Measurements from ENCODE around the gene CMTM7. TPM values are rescaled to one million over a fixed set of nuclear protein-coding genes. Genes with fewer than 3 reads are reported as not detected.

The CMTM7 gene
- polyA plus RNA-seq, 1 of the 3 experiments (the other 2 are of a cell fraction) = 50.1 TPM

DNA sequence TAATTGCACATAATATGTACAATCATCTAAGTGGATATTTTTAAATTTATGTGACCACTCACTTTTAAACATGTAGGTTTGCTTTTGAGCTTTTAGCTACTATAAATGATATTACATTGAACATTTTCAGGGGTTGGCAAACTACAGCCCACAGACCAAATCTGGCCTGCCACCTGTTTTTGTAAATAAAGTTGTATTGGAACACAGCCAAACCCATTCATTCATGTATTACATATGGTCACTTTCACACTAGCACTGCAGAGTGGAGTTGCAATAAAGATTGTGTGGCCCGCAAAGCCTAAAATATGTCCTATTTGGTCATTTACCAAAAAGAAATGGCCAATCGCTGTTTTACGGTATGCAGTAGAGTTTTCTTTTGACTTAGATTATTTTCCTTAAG lies 21.2 kb downstream of the CMTM7 start:
- CTCF ChIA-PET = interaction anchor here (1.3 kb wide), 1 partner anchor 12 kb away, joined by 4 read pairs; no protein-coding TSS in a partner anchor

More for the DNA sequence above, 21.2 kb downstream of the CMTM7 start:
- H3F3A ChIP-seq (replicated peaks; ENCODE audit: insufficient read depth) = peaks cover 13% of the 10 kb centered on the region
- no peak overlapping the region for H3K4me3 ChIP-seq (ENCODE audit: low read depth in 2 of 2, low read length in 1 of 2)
- H3K79me2 ChIP-seq (ENCODE audit: insufficient read depth) = peaks cover 28% of the 10 kb centered on the region; the same call in 1 of the 2 replicates
- POLR2A ChIA-PET = no interaction called here
- H3K9ac ChIP-seq = no peak overlapping the region
- no peak overlapping the region for H3K4me2 ChIP-seq
- DNase-seq = no peak
- H3K36me3 ChIP-seq (replicated peaks in 1 of 2; ENCODE audit: control insufficient read depth in 1 of 2, insufficient read depth in 2 of 2, low read length in 1 of 2) = no peaks in the 10 kb centered on the region
- no peaks in the 10 kb centered on the region for H4K20me1 ChIP-seq (ENCODE audit: insufficient read depth)
- 97% methylated on average over 3 of the region's 3 CpGs for WGBS (ENCODE audit: low lambda C conversion rate)
- no peak overlapping the region for H2AFZ ChIP-seq (ENCODE audit: low read depth)
- no peaks in the 10 kb centered on the region for H3K9me2 ChIP-seq
- H3K27me3 ChIP-seq (ENCODE audit: insufficient read depth) = no peaks in the 10 kb centered on the region
- peaks cover 0 to 18% of the 10 kb centered on the region in 2 experiments; a peak in 3 of 4 replicates for H3K4me1 ChIP-seq (ENCODE audit: control insufficient read depth in 1 of 2, insufficient read depth in 2 of 2, low read depth in 1 of 2, low read length in 1 of 2)
- TF ChIP-seq, protein P1, sequence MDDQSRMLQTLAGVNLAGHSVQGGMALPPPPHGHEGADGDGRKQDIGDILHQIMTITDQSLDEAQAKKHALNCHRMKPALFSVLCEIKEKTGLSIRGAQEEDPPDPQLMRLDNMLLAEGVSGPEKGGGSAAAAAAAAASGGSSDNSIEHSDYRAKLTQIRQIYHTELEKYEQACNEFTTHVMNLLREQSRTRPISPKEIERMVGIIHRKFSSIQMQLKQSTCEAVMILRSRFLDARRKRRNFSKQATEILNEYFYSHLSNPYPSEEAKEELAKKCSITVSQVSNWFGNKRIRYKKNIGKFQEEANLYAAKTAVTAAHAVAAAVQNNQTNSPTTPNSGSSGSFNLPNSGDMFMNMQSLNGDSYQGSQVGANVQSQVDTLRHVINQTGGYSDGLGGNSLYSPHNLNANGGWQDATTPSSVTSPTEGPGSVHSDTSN (IDR thresholded peaks at IDR 0.05) = no peak
- TF ChIP-seq YY1 (IDR thresholded peaks at IDR 0.05; ENCODE audit: low read depth) (no peak), RCOR1 (IDR thresholded peaks at IDR 0.05; ENCODE audit: low read length) (no peak), FOSL2 (IDR thresholded peaks at IDR 0.05; ENCODE audit: borderline replicate concordance, low read depth) (no peak), RAD21 (IDR thresholded peaks at IDR 0.05; ENCODE audit: low read length) (no peak), POLR2AphosphoS5 (IDR thresholded peaks at IDR 0.05; ENCODE audit: low read depth, low read length) (no peak), SMC3 (IDR thresholded peaks at IDR 0.05; ENCODE audit: low read depth, low read length) (no peak), MEF2A (IDR thresholded peaks at IDR 0.05; ENCODE audit: borderline replicate concordance, low read depth) (no peak), NRF1 (IDR thresholded peaks at IDR 0.05; ENCODE audit: low read depth, low read length) (no peak), FOXJ3 (CRISPR knock-in tag; IDR thresholded peaks at IDR 0.05) (no peak), NFIC (IDR thresholded peaks at IDR 0.05; ENCODE audit: borderline replicate concordance) (no peak), RXRA (IDR thresholded peaks at IDR 0.05; ENCODE audit: borderline replicate concordance, low read depth) (no peak)
- TF ChIP-seq, protein P2, sequence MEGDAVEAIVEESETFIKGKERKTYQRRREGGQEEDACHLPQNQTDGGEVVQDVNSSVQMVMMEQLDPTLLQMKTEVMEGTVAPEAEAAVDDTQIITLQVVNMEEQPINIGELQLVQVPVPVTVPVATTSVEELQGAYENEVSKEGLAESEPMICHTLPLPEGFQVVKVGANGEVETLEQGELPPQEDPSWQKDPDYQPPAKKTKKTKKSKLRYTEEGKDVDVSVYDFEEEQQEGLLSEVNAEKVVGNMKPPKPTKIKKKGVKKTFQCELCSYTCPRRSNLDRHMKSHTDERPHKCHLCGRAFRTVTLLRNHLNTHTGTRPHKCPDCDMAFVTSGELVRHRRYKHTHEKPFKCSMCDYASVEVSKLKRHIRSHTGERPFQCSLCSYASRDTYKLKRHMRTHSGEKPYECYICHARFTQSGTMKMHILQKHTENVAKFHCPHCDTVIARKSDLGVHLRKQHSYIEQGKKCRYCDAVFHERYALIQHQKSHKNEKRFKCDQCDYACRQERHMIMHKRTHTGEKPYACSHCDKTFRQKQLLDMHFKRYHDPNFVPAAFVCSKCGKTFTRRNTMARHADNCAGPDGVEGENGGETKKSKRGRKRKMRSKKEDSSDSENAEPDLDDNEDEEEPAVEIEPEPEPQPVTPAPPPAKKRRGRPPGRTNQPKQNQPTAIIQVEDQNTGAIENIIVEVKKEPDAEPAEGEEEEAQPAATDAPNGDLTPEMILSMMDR (IDR thresholded peaks at IDR 0.05) = no peak
- TF ChIP-seq, protein P3, sequence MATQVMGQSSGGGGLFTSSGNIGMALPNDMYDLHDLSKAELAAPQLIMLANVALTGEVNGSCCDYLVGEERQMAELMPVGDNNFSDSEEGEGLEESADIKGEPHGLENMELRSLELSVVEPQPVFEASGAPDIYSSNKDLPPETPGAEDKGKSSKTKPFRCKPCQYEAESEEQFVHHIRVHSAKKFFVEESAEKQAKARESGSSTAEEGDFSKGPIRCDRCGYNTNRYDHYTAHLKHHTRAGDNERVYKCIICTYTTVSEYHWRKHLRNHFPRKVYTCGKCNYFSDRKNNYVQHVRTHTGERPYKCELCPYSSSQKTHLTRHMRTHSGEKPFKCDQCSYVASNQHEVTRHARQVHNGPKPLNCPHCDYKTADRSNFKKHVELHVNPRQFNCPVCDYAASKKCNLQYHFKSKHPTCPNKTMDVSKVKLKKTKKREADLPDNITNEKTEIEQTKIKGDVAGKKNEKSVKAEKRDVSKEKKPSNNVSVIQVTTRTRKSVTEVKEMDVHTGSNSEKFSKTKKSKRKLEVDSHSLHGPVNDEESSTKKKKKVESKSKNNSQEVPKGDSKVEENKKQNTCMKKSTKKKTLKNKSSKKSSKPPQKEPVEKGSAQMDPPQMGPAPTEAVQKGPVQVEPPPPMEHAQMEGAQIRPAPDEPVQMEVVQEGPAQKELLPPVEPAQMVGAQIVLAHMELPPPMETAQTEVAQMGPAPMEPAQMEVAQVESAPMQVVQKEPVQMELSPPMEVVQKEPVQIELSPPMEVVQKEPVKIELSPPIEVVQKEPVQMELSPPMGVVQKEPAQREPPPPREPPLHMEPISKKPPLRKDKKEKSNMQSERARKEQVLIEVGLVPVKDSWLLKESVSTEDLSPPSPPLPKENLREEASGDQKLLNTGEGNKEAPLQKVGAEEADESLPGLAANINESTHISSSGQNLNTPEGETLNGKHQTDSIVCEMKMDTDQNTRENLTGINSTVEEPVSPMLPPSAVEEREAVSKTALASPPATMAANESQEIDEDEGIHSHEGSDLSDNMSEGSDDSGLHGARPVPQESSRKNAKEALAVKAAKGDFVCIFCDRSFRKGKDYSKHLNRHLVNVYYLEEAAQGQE (IDR thresholded peaks at IDR 0.05; ENCODE audit: low read depth, low read length) = no peak
- TF ChIP-seq, protein P4, sequence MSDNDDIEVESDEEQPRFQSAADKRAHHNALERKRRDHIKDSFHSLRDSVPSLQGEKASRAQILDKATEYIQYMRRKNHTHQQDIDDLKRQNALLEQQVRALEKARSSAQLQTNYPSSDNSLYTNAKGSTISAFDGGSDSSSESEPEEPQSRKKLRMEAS (IDR thresholded peaks at IDR 0.05; ENCODE audit: low read depth) = no peak
- H3K9me3 ChIP-seq = no peaks in the 10 kb centered on the region
- H3K27ac ChIP-seq (ENCODE audit: low read depth in 2 of 2, low read length in 1 of 2) = no peak overlapping the region

All from SK-N-SH (cell line).